WTC11 (cell line): Measurements from ENCODE around the gene PABPC3. TPM values are rescaled to one million over a fixed set of nuclear protein-coding genes. Genes with fewer than 3 reads are reported as not detected.
A peak's percentile ranks its signal among the peaks of the same experiment; 100 is the strongest.

ENCODE experiments used
- ATAC-seq: fragments of 200-7000 bp; cut with Tn5 transposase; 2 replicates; pipeline ENCODE4 v1.10.0; 2021; ENCODE audit warnings: mild to moderate bottlenecking, moderate library complexity
- CTCF ChIA-PET: fragments of 300-600 bp; sonication (Branson Sonifier 250); formaldehyde crosslinking; loops from one replicate; lab custom pipeline; 2021; ENCODE audit warnings: antibody characterized with exemption; lab: Charles Lee
- POLR2A ChIA-PET: fragments of 350-600 bp; sonication (Branson Sonifier 250); formaldehyde crosslinking; loops from one replicate; lab custom pipeline; 2021; ENCODE audit warnings: antibody characterized with exemption; lab: Charles Lee
- DNase-seq: peaks from one replicate; pipeline ENCODE4 v3.0.0; 2021; ENCODE audit warnings: low spot score
- H3K27ac Mint-ChIP-seq: 2 replicates; pipeline ENCODE4 v1.8.0; 2021; ENCODE audit warnings: mixed read lengths
- H3K27me3 Mint-ChIP-seq: 2 replicates; pipeline ENCODE4 v1.8.0; 2021; ENCODE audit warnings: low read depth, mild to moderate bottlenecking, moderate library complexity, mixed read lengths
- H3K36me3 Mint-ChIP-seq: 2 replicates; pipeline ENCODE4 v1.8.0; 2021; ENCODE audit warnings: mixed read lengths
- H3K4me1 Mint-ChIP-seq: 2 replicates; pipeline ENCODE4 v1.8.0; 2022; ENCODE audit warnings: mixed read lengths
- H3K4me3 Mint-ChIP-seq: 2 replicates; pipeline ENCODE4 v1.8.0; 2021; ENCODE audit warnings: mild to moderate bottlenecking, moderate library complexity, mixed read lengths
- H3K9me3 Mint-ChIP-seq: 2 replicates; pipeline ENCODE4 v1.8.0; 2021; ENCODE audit warnings: mixed read lengths
- FOXP4 ChIP-seq: sonication (generic); formaldehyde crosslinking; IDR thresholded peaks from 2 replicates; pipeline ENCODE4 v1.8.0; 2022; ENCODE audit warnings: mild to moderate bottlenecking, missing genetic modification reagents
- JAZF1 ChIP-seq: fragments of 250-450 bp; sonication (Bioruptor Pico); IDR thresholded peaks from 2 replicates; pipeline ENCODE4 v1.9.0; 2021; ENCODE audit warnings: moderate library complexity, mild to moderate bottlenecking, inconsistent platforms
- JUN ChIP-seq: sonication (generic); formaldehyde crosslinking; IDR thresholded peaks from 2 replicates; pipeline ENCODE4 v1.8.0; 2023; ENCODE audit warnings: mild to moderate bottlenecking, missing genetic modification reagents
- NFYB ChIP-seq: sonication (generic); formaldehyde crosslinking; conservative IDR thresholded peaks from 2 replicates; pipeline ENCODE4 v1.8.0; 2022; ENCODE audit warnings: low read depth, missing genetic modification reagents
- USF1 ChIP-seq: sonication (generic); formaldehyde crosslinking; IDR thresholded peaks from 2 replicates; pipeline ENCODE4 v1.8.0; 2022; ENCODE audit warnings: mild to moderate bottlenecking, missing genetic modification reagents
- ZNF121 ChIP-seq: sonication (generic); formaldehyde crosslinking; IDR thresholded peaks from 2 replicates; pipeline ENCODE4 v1.8.0; 2023; ENCODE audit warnings: missing genetic modification reagents
- total RNA-seq: library from RNA; stranded (reverse); gene quantifications from 3 replicates; pipeline ENCODE4 v1.2.3, GENCODE V29; 2021
- TF ChIP-seq, protein P1 (sequence below): sonication (generic); formaldehyde crosslinking; IDR thresholded peaks from 2 replicates; pipeline ENCODE4 v1.8.1; 2023; ENCODE audit warnings: mild to moderate bottlenecking, missing genetic modification reagents, moderate library complexity

Gene PABPC3
- total RNA-seq, 1 experiment from 2014 or later, result 0.35 TPM

GRCh38 chr13:25147638-25148401 is 51.9 kb downstream of the PABPC3 start (continued):
- no peak for TF ChIP-seq JAZF1 (CRISPR knock-in tag)
- no peak for TF ChIP-seq JUN (CRISPR knock-in tag)

- H3K36me3 Mint-ChIP-seq, result peaks cover 14% of the 10 kb centered on the region
- H3K4me3 Mint-ChIP-seq, result no peak overlapping the region
- CTCF ChIA-PET, result no interaction called here
- POLR2A ChIA-PET, result no interaction called here
- TF ChIP-seq FOXP4 (CRISPR knock-in tag) (no peak), USF1 (peak; percentile 52; the same call in 1 of the 2 replicates), ZNF121 (no peak), NFYB (0 out of 2 replicates have a peak, but pooled peaks have one; percentile 16)
- TF ChIP-seq, protein P1, sequence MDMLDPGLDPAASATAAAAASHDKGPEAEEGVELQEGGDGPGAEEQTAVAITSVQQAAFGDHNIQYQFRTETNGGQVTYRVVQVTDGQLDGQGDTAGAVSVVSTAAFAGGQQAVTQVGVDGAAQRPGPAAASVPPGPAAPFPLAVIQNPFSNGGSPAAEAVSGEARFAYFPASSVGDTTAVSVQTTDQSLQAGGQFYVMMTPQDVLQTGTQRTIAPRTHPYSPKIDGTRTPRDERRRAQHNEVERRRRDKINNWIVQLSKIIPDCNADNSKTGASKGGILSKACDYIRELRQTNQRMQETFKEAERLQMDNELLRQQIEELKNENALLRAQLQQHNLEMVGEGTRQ, result 0 out of 2 replicates have a peak, but pooled peaks have one; percentile 50
- ATAC-seq (no peak), DNase-seq (no peak)
- H3K4me1 Mint-ChIP-seq, result peaks cover 40% of the 10 kb centered on the region
- H3K27ac Mint-ChIP-seq, result no peak overlapping the region
- peaks cover 14% of the 10 kb centered on the region for H3K27me3 Mint-ChIP-seq
- peaks cover 18% of the 10 kb centered on the region for H3K9me3 Mint-ChIP-seq
Measured at GRCh38 chr13:25148402-25148771, 52.5 kb downstream of the PABPC3 start.

Other genes starting within 250 kb of the PABPC3 start
- gene AMER2, start 76.2 kb downstream of the PABPC3 start, total RNA-seq, result 0.18 to 0.48 TPM (median 0.27 TPM) in 3 replicates
- 7.0 to 8.6 TPM (median 7.6 TPM) in 3 replicates for gene MTMR6, start 191.4 kb downstream of the PABPC3 start, total RNA-seq
- 59.0 to 63.4 TPM (median 60.3 TPM) in 3 replicates for gene NUP58, start 205.5 kb downstream of the PABPC3 start, total RNA-seq